Fibroblast of skin of abdomen (primary cell): Measurements from ENCODE around the gene PCDH18. TPM values are rescaled to one million over a fixed set of nuclear protein-coding genes. Genes with fewer than 3 reads are reported as not detected.
"Not testable (repeated sequence)": the region's sequence is repeated elsewhere in the genome, so short reads cannot be mapped to it uniquely, and the experiment has no call there.

Source experiments
- DNase-seq: peaks from one replicate; pipeline ENCODE4 v3.0.0-alpha.2; 2013
- polyA plus RNA-seq, 2 experiments: library from polyadenylated mRNA; unstranded; fragments of 120-200 nt; gene quantifications; one replicate each; pipeline ENCODE4 v1.2.1, GENCODE V29; 2013; ENCODE audit not compliant: insufficient read length in 2 of 2

Gene PCDH18, protein sequence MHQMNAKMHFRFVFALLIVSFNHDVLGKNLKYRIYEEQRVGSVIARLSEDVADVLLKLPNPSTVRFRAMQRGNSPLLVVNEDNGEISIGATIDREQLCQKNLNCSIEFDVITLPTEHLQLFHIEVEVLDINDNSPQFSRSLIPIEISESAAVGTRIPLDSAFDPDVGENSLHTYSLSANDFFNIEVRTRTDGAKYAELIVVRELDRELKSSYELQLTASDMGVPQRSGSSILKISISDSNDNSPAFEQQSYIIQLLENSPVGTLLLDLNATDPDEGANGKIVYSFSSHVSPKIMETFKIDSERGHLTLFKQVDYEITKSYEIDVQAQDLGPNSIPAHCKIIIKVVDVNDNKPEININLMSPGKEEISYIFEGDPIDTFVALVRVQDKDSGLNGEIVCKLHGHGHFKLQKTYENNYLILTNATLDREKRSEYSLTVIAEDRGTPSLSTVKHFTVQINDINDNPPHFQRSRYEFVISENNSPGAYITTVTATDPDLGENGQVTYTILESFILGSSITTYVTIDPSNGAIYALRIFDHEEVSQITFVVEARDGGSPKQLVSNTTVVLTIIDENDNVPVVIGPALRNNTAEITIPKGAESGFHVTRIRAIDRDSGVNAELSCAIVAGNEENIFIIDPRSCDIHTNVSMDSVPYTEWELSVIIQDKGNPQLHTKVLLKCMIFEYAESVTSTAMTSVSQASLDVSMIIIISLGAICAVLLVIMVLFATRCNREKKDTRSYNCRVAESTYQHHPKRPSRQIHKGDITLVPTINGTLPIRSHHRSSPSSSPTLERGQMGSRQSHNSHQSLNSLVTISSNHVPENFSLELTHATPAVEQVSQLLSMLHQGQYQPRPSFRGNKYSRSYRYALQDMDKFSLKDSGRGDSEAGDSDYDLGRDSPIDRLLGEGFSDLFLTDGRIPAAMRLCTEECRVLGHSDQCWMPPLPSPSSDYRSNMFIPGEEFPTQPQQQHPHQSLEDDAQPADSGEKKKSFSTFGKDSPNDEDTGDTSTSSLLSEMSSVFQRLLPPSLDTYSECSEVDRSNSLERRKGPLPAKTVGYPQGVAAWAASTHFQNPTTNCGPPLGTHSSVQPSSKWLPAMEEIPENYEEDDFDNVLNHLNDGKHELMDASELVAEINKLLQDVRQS
- polyA plus RNA-seq (2013, experiment 1 of 2; ENCODE audit: insufficient read length): 102 TPM
- 95.8 TPM for polyA plus RNA-seq (2013, experiment 2 of 2; ENCODE audit: insufficient read length)

DNA sequence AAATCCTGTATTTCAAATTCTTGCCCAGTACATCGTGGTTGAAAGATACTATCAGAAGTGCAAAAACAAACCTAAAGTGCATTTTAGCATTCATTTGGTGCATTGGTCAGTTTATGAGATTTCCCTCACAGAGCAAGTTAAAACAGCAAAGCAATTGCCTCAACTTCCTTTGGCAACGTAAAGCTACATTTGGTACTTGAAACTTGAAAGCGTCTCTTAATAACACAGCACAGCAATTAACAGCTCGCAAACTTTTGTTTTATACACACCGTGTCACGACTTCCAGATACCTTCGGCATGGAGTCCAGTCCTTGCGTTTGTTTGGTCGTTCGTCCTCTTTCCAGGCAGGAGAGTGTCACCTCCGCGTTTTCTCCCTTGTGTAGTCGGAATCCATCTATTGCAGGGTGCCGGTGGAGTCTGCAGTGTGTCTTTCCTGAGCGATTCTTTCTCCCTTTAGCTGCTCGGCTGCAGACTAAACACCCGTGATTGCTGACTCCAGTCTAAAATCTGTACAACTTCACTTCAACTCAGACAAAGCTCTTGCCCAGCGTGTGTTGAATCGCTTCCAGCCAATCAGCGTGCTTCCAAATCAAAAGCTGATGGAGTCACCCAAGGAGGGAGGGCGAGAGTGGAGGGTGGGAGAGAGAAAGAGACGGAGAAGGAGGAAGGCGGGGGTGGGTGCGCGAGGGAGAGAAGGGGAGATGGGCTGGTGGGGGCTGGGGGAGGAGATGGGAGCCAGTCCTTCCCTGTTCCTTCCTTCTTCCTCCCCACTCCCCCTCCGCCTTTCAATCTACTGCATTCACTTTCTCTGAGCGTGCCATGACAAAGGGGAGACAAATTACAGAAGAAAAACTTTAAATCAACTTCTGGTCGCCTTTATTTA, at the start of gene PCDH18:
Gene PCDH18 (minus strand): TSS at position 509 of the 883 bp plus-strand sequence. CDS start 406 bp downstream, at position 103.
- peak; percentile 100 for DNase-seq

DNA sequence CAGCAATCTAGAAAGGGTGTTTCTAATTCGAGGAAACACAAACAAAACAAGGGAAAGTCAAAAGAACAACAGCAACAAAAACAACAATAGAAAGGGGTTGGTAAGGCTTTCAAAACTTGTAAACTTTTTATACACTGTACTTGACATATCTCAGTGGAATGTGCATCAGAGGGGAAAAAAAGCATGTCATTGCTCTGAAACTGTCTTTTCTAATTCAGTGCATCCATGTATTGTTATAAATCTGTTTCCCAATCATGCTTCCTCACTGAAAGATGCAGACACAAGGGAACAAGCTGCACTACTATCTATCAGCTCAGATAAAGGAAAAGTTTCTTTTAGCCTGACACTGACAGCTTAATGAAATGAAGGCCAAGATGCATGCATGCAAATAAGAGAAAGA, 44.2 kb upstream of the PCDH18 start:
- peak; percentile 26 for DNase-seq

DNA sequence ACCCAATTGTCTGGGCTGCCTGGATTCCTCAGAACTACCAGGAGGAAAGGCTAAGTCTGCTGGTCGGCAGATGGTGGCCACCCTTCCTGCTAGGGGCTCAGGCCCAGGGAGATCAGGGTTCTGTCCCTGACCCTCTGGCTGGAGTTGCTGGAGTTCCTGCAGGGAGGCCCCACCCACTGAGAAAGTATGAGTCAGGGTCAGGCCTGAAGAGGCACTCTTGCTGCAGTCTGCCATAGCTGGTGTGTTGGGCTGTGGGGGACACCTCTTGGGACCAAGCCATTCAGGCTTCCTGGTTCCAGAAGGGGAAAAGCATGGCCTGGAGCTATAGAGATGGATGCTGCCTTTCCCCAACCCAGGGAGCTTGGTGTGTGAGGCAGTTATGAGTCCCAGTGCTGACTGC, 40.4 kb upstream of the PCDH18 start:
- no peak for DNase-seq

DNA sequence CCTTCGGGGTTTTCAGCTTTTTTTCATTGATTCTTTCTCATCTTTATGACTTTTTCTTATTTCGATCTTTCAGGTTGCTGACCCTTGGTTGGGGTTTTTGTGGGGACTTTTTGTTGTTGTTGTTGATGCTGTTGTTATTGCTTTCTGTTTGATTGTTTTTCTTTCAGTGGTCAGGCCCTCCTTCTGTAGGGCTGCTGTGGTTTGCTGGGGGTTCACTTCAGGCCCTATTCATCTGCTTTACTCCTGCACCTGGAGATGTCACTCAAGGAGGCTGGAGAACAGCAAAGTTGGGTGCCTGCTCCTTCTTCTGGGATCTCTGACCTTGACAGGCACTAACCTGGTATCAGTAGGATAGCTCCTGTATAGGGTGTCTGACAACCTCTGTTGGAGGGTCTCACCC, 39.9 kb upstream of the PCDH18 start:
- DNase-seq: no peak

DNA sequence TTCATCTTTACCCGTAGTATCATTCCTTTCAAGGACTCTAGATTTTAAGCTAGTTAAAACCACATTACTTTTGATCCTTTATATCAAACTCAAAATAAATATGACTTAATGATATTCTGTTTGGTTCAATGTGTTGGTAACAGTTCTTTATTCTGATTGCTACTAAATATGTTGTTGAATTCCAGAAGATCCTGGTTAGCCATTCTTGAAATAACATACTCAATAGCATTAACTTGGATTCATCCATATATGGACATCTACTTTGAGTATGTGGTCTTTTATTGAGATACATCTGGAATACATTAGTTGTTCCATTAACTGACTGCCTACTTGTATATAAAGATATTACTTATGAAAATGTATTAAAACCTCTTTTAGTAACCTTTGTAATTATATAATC, 27.5 kb upstream of the PCDH18 start:
- DNase-seq: peak; percentile 72

DNA sequence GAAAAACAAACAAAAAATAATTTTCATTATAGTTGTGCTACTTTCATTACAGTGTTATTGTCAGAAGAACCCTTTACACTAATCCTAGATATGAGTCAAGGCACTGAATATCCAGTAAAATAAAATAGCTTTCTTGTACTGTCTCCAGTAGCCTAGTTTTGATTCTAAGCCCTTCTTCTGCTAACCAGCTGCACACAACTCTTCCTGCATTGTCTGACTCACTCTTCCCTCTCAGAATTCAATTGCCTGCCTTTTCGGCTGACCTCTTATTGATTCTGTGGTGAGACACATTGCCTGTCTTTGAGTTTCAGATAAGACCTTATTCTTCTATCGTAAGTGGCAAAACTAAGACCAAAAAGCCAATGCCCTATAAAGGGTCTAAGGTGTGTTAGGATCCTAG, 26.7 kb upstream of the PCDH18 start:
- DNase-seq: peak; percentile 80

DNA sequence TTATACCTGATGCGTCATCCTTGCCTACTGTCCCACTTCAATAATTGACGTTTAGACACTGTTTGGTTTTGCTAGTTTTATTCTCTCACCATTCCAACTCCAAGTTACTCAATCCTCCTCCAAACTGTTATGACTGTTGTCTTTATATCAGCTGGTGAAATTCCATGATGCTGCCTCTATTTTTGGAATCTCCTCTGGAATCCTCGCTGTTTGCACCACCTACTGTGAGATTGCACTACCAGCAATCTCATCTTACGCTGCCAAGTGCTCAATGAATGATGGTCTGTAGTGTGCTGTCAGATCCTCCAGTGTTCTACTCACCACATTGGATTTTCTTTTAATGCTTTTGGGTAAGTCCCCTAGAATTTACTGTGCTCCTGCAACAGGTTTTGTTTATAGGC, 13.2 kb upstream of the PCDH18 start:
- peak; percentile 91 for DNase-seq

DNA sequence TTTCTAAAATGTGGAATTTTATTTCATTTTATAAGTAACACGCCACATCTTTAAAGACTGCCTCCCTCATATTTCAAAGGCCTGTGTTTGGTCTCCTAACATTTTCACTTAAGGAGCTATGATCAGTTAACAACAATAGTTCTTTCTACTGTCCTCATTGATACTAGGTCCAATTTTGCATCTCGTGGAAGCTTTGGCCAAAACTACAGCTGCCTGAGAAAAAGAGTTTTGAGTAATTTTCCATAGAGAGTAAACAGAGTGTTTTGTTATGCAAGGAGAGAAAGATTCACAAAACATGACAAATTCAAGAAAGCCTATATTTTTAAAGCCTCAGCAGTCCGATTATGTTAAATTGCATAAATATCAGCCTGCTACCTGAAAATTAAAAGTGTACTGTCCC, 11.4 kb upstream of the PCDH18 start:
- no peak for DNase-seq

DNA sequence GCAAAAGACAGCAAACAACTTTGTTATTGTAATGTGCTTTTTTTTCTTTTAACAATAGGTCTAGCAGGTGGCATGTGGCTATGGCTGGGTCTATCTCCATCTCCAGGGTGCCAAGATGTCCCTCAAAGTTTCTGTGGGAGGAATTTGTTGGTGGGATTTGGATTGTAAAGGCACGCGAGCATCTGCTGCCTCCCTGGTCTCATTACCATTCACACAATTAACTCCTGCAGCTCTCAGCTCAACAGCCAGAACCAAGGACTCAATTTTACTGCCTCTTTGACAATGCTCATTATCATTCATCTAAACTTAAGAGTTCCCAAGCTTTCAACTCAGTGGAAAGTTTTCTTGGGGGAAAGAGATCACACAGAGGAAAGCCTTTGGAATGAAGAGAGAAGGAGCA, 10.9 kb upstream of the PCDH18 start:
- no peak for DNase-seq

DNA sequence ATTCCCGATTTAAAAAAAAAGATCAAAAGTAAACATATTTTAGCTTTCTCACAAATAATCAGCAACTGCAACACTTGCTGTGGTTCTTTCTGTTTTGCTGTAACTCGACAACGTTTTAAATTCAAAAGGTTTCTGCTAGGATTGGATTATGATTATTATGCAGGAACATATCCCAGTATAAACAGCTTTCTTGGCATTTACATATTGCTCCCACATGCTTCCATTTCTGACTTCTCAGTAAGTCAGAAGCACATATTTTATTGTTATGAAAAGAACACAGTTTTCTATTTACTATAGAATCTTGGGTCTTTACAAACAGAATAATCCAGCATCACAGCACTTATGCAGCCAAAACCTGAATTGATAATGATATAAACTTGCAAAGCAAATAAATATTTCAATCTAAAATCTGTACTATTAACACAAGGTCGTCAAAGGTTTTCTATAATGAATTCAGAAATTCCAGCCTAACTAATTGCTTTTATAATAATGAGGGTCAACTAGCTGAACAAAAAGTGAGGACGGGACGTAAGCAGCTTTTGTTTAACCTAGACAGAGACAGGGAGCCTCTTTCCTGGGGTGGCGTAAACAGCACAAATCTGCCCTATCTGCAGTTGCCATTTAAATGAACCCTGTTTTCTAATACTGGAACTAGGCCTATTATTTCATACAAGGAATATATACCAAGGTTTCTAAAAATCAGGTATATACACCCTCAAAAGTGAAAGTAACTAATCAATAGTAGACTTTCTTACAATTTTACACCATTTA, 9.8 kb upstream of the PCDH18 start:
- DNase-seq: no peak

DNA sequence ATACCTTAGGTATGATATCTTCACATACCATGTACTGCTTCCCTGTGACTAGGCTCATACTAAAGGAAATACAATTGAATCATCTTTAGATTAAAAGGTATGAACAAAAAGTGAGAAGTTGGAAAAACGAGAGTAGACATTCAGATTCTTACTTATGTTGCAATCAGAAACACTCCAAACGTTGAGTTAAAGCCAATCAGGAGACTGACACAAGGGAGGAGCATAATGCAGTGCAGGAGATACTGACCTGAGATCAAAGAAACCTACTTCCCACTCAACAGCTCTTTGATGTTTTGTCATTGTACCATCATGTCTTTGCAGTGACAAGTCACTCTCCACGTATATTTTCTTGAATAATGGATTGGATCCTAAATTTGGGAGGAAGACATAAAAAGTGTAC, 8.9 kb upstream of the PCDH18 start:
- DNase-seq: no peak

DNA sequence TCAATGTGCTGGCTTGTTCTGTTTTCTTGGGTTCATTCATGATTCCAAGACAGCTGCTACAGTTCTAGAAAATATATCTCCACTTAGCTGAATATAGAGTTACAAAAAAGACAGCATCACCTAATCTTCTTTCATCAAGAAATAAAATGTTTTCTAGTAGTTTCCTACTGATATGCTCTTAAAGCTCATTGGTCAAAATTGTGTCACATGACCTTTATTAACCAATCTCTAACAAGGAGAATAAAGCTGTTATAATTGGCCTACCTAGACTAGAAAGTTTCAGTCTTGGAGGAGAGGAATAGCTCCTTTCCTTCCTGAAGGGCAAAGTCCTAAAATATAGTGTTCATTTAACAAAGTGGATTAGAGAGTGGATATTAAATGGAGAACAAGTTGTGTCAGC, 8.1 kb upstream of the PCDH18 start:
- no peak for DNase-seq

DNA sequence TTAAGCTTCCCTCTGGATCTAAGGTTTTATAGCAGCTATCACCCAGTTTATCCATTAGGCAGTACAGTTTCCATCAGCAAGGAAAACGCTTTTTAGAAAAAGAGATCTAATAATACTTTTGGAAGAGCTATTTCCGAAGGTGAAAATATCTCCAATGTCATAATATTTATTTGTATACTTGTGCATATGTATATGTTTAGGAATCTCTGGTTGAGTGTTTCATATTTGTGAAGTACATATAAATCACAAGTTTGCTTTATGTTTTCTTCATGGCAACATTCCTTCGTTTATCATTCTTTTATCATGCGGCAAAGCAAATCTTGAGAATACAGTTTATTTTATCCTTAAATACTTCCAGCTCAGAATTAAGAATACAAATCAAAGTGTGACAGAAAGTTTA, 6.2 kb upstream of the PCDH18 start:
- no peak for DNase-seq

DNA sequence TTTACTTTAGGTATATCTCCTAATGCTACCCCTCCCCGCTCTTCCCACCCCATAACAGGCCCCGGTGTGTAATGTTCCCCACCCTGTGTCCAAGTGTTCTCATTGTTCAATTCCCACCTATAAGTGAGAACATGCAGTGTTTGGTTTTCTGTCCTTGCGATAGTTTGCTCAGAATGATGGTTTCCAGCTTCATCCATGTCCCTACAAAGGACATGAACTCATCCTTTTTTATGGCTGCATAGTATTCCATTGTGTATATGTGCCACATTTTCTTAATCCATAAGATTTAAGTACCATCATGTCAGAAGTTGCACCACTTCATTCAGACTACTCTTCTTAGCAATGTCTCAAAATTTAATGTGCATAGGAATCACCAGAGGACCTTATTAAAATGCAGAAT, 5.5 kb upstream of the PCDH18 start:
- not testable (repeated sequence) for DNase-seq

DNA sequence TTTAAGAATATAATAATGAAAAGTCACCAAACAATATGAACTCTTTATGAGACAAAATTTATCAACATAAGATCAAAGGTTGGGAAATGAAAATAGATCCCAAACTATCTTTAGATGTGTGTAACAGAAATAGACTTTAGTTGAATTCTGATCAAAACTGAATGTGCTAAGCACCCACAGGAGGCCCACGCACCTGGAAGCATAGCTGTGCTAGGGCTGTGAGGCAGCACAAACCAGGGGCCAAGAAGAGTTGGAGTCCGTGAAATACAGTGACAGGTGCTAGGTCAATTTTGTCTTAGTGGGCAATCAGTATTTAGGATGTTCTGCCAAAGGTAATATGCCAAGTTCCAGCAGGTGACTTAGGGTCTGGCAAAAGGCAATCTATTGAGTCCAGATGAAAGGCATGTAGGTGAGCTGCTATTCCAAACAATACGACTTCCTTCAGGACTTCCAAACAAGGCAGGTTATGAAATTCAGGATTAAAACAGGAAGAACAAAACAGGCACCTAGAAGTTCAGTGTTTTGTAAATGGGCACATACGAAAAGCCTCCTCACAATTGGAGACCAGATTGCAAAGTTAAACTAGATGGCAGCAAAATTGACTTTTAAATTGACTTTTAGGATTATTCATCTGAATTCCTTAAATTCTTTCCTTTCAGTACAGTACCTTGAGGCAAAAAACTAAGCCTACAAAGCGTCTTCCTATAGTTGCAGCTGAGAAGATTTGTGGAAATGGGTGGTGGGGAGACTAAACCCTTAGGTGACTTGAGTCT, 4.7 kb upstream of the PCDH18 start:
- DNase-seq: no peak

DNA sequence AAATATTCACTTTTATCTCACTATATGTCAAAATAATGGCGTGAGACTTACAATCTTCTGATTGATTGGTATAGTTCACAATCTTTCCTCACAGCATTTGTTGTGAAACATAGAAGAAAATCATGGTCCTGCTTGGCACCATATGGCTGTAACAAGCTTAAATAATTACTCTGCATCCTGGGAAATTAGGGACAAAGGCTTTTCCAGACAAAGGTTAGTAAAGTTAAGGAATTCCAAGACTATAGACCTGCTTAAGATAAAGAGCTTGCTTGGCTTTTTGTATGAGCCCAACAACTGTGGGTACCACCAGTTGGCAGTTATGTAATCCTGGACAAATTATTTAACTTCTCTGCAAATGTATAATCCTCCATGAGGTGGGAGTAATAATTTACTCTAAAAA, 3.4 kb upstream of the PCDH18 start:
- no peak for DNase-seq

DNA sequence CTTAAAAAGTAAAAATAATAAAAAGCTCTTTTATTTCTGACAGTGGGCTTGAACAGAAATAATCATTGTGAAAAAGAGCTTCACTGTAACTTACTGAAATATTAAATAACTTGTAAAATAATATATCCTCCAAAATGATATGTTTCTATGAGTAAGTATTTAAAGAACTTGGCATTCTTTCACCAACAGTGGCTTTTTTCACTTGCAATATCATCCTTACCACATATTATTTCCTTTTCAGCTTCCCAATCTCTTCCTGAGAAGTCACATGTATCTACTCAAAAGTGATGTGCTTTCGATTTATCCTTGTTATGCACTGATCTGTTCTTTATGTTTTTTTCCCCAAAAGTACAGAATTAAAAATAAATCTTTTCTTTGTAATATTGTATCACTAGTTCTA, 2.2 kb upstream of the PCDH18 start:
- peak; percentile 54 for DNase-seq

DNA sequence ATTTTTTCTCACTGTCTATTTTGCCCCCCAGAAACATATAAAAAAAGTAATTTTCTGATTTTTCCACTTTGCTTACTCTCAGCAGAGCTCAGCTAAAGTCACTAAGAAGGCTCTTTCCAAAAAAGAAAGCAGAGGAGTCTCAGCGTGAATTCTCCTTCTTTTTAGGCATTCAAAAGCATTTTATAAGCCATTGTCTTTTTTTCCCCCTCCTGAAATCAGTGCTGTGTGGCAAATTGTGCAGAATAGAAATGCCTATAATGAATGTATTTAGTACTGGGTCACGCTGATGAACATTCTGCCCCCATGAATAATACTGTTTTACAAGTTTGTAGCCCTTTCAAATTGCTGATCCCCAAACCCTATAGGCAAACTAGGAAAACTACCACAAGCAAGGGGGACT, 1.6 kb upstream of the PCDH18 start:
- no peak for DNase-seq

DNA sequence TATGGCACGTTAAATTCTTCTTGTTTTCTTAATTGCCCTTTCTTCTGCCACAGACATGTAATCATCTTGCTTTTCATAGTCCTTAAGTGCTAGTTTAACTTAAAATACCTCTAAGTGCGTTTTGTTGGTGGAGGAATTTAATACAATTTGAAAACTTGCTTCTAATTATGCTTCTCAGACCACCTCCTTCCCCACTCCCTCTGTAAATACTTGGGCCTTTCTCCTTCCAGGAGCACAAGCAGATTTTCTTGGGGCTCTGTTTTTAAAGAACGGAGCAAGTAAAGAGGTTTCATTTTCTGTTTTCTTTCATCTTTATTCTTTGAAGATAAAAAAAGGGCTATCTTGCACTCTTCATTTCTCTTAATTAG, 559 bp upstream of the PCDH18 start:
- peak; percentile 51 for DNase-seq
